Prostate gland (tissue), 2 donors: ENCODE data around the gene ADGRF5.

Experiments used
- POLR2A ChIP-seq: fragments of 450-650 bp; IDR thresholded peaks from one replicate; pipeline ENCODE4 v1.6.1; 2016; ENCODE audit warnings: antibody characterized with exemption, mild to moderate bottlenecking
- TF ChIP-seq, protein P1 (sequence below), 4 experiments: fragments of 200-600 bp in 2 of 4; fragments of 450-650 bp in 2 of 4; sonication (generic) in 2 of 4; IDR thresholded peaks; 1 replicate in 3 of 4; 2 replicates in 1 of 4; pipeline ENCODE4 v1.5.1; 2016 to 2019; ENCODE audit warnings: antibody characterized with exemption in 4 of 4, mild to moderate bottlenecking in 2 of 4, moderate library complexity in 2 of 4

DNA sequence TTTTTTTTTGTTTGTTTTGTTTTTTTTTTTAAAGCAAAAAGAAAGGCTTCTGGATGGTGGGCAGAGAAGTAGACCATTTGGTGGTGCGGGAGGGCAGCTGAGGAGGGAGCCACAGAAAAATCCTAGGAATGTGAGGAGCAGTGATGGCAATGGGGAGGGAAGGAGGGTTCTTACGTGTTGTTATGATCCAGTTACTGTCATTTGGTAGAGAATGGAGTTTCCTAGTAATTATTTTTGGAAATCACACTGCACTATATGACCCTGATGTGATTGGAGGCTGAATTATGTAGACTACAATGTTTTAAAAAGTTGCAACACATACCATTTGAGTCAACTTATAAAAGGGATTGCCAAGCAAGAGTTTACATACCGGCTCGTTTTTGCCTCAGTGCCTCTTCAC is 22.1 kb downstream of the ADGRF5 start:
- TF ChIP-seq, protein P1, sequence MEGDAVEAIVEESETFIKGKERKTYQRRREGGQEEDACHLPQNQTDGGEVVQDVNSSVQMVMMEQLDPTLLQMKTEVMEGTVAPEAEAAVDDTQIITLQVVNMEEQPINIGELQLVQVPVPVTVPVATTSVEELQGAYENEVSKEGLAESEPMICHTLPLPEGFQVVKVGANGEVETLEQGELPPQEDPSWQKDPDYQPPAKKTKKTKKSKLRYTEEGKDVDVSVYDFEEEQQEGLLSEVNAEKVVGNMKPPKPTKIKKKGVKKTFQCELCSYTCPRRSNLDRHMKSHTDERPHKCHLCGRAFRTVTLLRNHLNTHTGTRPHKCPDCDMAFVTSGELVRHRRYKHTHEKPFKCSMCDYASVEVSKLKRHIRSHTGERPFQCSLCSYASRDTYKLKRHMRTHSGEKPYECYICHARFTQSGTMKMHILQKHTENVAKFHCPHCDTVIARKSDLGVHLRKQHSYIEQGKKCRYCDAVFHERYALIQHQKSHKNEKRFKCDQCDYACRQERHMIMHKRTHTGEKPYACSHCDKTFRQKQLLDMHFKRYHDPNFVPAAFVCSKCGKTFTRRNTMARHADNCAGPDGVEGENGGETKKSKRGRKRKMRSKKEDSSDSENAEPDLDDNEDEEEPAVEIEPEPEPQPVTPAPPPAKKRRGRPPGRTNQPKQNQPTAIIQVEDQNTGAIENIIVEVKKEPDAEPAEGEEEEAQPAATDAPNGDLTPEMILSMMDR (IDR thresholded peaks at IDR 0.05), result no peak
- no peak for TF ChIP-seq POLR2A
